Panc1 (cell line): ENCODE data around the gene CCR5AS.

Experiments used
- ATAC-seq: fragments of 200-7000 bp; cut with Tn5 transposase; 2 replicates; pipeline ENCODE4 v1.9.1; 2020; ENCODE audit warnings: mild to moderate bottlenecking, moderate library complexity
- BruUV-seq: library from RNA; stranded (reverse); fragments of 400-500 nt; replicated peaks from 2 replicates; lab custom pipeline; 2021; lab: Mats Ljungman, UMichigan
- CTCF ChIA-PET: fragments of 300-600 bp; sonication (Branson Sonifier 250); formaldehyde crosslinking; loops from one replicate; lab custom pipeline; 2022; ENCODE audit warnings: antibody characterized with exemption; lab: Charles Lee
- POLR2A ChIA-PET: fragments of 300-600 bp; sonication (Branson Sonifier 250); formaldehyde crosslinking; loops from one replicate; lab custom pipeline; 2022; ENCODE audit warnings: antibody characterized with exemption; lab: Charles Lee
- DNase-seq: peaks from one replicate; pipeline ENCODE4 v3.0.0-alpha.2; 2010; ENCODE audit warnings: low read depth, low spot score
- H3K27ac ChIP-seq: 2 replicates; pipeline ENCODE4 v1.5.1; 2011; ENCODE audit warnings: mild to moderate bottlenecking, low read length, inconsistent platforms
- H3K27me3 ChIP-seq: fragments of 200-500 bp; sonication (Bioruptor generic); 2 replicates; pipeline ENCODE4 v1.6.0; 2014; ENCODE audit warnings: low read length, inconsistent platforms; ENCODE audit not compliant: control insufficient read depth, insufficient read depth
- H3K36me3 ChIP-seq: fragments of 200-500 bp; sonication (Bioruptor generic); 2 replicates; pipeline ENCODE4 v1.5.1; 2014; ENCODE audit warnings: inconsistent platforms, mild to moderate bottlenecking, low read length, moderate library complexity; ENCODE audit not compliant: control insufficient read depth, insufficient read depth
- H3K4me1 ChIP-seq: 2 replicates; pipeline ENCODE4 v1.5.1; 2011; ENCODE audit warnings: inconsistent platforms, mild to moderate bottlenecking, low read length, moderate library complexity; ENCODE audit not compliant: control insufficient read depth, insufficient read depth
- H3K4me3 ChIP-seq, 2 experiments: 2 replicates each; pipeline ENCODE4 v1.5.1; 2011 to 2012; ENCODE audit warnings: low read depth in 2 of 2, low read length in 2 of 2, mild to moderate bottlenecking in 2 of 2, inconsistent platforms in 1 of 2, moderate library complexity in 1 of 2
- H3K9me3 ChIP-seq: fragments of 200-500 bp; sonication (Bioruptor generic); 2 replicates; pipeline ENCODE4 v1.5.1; 2014; ENCODE audit warnings: low read depth, mild to moderate bottlenecking, inconsistent platforms, low read length, moderate library complexity; ENCODE audit not compliant: control insufficient read depth, insufficient read depth
- CTCF ChIP-seq: fragments of 450-650 bp; IDR thresholded peaks from 2 replicates; pipeline ENCODE4 v1.5.1; 2017; ENCODE audit warnings: mild to moderate bottlenecking
- POLR2AphosphoS5 ChIP-seq: IDR thresholded peaks from 2 replicates; pipeline ENCODE4 v1.6.1; 2012; ENCODE audit warnings: mild to moderate bottlenecking, low read depth, low read length, moderate library complexity
- REST ChIP-seq, 2 experiments: IDR thresholded peaks; 2 replicates each; pipeline ENCODE4 v1.6.1; 2011 to 2012; ENCODE audit warnings: low read depth in 2 of 2, control low read depth in 1 of 2, low read length in 1 of 2, mild to moderate bottlenecking in 1 of 2, moderate library complexity in 1 of 2; ENCODE audit not compliant: insufficient read depth in 1 of 2
- SIN3A ChIP-seq: IDR thresholded peaks from 2 replicates; pipeline ENCODE4 v1.6.1; 2012; ENCODE audit warnings: low read depth, mild to moderate bottlenecking, low read length, moderate library complexity, borderline replicate concordance; ENCODE audit not compliant: insufficient read depth
- TCF7L2 ChIP-seq: IDR thresholded peaks from 2 replicates; pipeline ENCODE4 v1.6.1; 2011; ENCODE audit warnings: mild to moderate bottlenecking, low read depth, low read length, inconsistent platforms
- in situ Hi-C: cut with HindIII; loops from 2 replicates; pipeline ENCODE4 v1.10.0; 2016; ENCODE audit warnings: low sequenced_read_pairs, low pct_unique_long_range_greater_than_20kb
- intact Hi-C: fragments of 100-400 bp; cut with micrococcal nuclease; formaldehyde crosslinking; loops from one replicate; pipeline ENCODE4 v1.10.0; 2022; ENCODE audit not compliant: unreplicated experiment

CCR5AS gene

DNA sequence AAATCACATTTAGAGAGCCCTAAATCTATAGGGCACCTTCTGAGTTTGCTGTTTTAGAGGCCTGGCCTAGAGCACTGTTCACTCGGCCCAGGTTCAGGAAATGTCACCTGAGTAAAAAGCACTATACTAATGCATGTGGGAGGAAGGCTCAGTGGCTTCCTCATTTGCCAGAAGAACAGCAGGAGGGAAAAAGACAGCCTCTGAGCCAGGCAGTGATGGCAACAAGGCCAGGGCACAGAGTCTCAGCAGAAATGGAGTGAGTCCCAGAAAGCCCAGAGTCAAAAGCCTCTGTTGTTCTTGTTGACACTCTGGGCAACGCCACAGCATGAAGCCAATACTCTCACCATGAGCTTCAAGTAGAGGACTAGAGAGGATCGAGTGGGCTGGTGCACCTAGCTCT, 32.0 kb upstream of the CCR5AS start:
- no peaks in the 10 kb centered on the region for H3K36me3 ChIP-seq
- no peaks in the 10 kb centered on the region for H3K9me3 ChIP-seq
- ChIA-PET CTCF (no interaction called here), POLR2A (no interaction called here)
- H3K4me3 ChIP-seq: no peak overlapping the region
- no peaks in the 10 kb centered on the region for H3K4me1 ChIP-seq
- TF ChIP-seq POLR2AphosphoS5 (no peak), SIN3A (no peak), REST (IDR thresholded peaks at IDR 0.05; ENCODE audit: insufficient read depth in 1 of 2, low read depth in 2 of 2, low read length in 1 of 2) (no peak), CTCF (no peak), TCF7L2 (no peak)
- no peak for DNase-seq
- H3K27me3 ChIP-seq: no peaks in the 10 kb centered on the region; the same call in 1 of the 2 replicates
- no peak for ATAC-seq
- H3K27ac ChIP-seq: no peak overlapping the region
- intact Hi-C loops: no loop called here
- in situ Hi-C loops: no loop called here
- BruUV-seq: no TSS peak

- no peak overlapping the region for H3K4me3 ChIP-seq
- DNase-seq: no peak
- no peaks in the 10 kb centered on the region for H3K4me1 ChIP-seq
- intact Hi-C loops: no loop called here
- ChIA-PET POLR2A (no interaction called here), CTCF (no interaction called here)
- no peaks in the 10 kb centered on the region; the same call in 1 of the 2 replicates for H3K27me3 ChIP-seq
- ATAC-seq: no peak
- in situ Hi-C loops: no loop called here
- no peaks in the 10 kb centered on the region for H3K36me3 ChIP-seq
- no peak overlapping the region for H3K27ac ChIP-seq
- BruUV-seq: no TSS peak
- H3K9me3 ChIP-seq: no peaks in the 10 kb centered on the region
- no peak for TF ChIP-seq SIN3A
- TF ChIP-seq CTCF: no peak
- TF ChIP-seq POLR2AphosphoS5: no peak
- TF ChIP-seq REST (IDR thresholded peaks at IDR 0.05; ENCODE audit: insufficient read depth in 1 of 2, low read depth in 2 of 2, low read length in 1 of 2): no peak
- TF ChIP-seq TCF7L2: no peak
Measured at GRCh38 chr3:46435081-46435726, 28.3 kb upstream of the CCR5AS start.
